T-helper 2 cell treated with Interferon-gamma antibody and Interleukin-4, amounts not matched to agents 100 ng/mL and 5 ng/mL, for 36 hours (primary cell): ENCODE results near the gene HOXA3. TPM values are rescaled to one million over a fixed set of nuclear protein-coding genes. Genes with fewer than 3 reads are reported as not detected.

Experiments used
- intact Hi-C: fragments of 100-400 bp; cut with micrococcal nuclease; formaldehyde crosslinking; loops from one replicate; pipeline ENCODE4 v1.15.1; 2023
- total RNA-seq: library from RNA; stranded (reverse); gene quantifications from 2 replicates; pipeline ENCODE4 v1.2.3, GENCODE V29; 2022

The HOXA3 gene
- total RNA-seq, 1 donor from 2014 or later: not detected

- intact Hi-C loops: loop anchor here (1.0 to 5.0 kb wide), 5 partner anchors 9 to 1297 kb away; no protein-coding TSS in a partner anchor
Measured at GRCh38 chr7:27159266-27160144, 7.1 kb upstream of the HOXA3 start.

- intact Hi-C loops: loop anchor here (2.0 kb wide), 1 partner anchor 14 kb away; no protein-coding TSS in a partner anchor
Measured at GRCh38 chr7:27158436-27159265, 6.3 kb upstream of the HOXA3 start.

- intact Hi-C loops: loop anchor here (1.0 to 2.0 kb wide), 3 partner anchors 8 to 27 kb away; partner anchors contain the start of gene HOXA11
Measured at GRCh38 chr7:27157702-27158431, 5.5 kb upstream of the HOXA3 start.

GRCh38 chr7:27156916-27157701, 4.7 kb upstream of the HOXA3 start:
- intact Hi-C loops: loop anchor here (1.0 to 2.0 kb wide), 2 partner anchors 9 to 28 kb away; partner anchors contain the start of gene HOXA11

- intact Hi-C loops: loop anchor here (2.0 kb wide), 1 partner anchor 28 kb away; the partner anchor contains the start of gene HOXA11
Measured at GRCh38 chr7:27156508-27156898, 4.1 kb upstream of the HOXA3 start, which contains the start of gene HOXA7. HOXA7 (minus strand) TSS chr7:27156675; CDS start chr7:27156545, 130 bp downstream.

GRCh38 chr7:27155816-27156507, 3.6 kb upstream of the HOXA3 start:
- intact Hi-C loops: loop anchor here (2.0 kb wide), 1 partner anchor 29 kb away; the partner anchor contains the start of gene HOXA11

- intact Hi-C loops: no loop called here
Measured at GRCh38 chr7:27154901-27155815, 2.8 kb upstream of the HOXA3 start.

- intact Hi-C loops: no loop called here
Measured at GRCh38 chr7:27154369-27154768, 2.0 kb upstream of the HOXA3 start.

- intact Hi-C loops: no loop called here
Measured at GRCh38 chr7:27153526-27153925, 1.1 kb upstream of the HOXA3 start.

- intact Hi-C loops: no loop called here
Measured at GRCh38 chr7:27152816-27153442, 546 bp upstream of the HOXA3 start.

- intact Hi-C loops: loop anchor here (2.0 kb wide), 2 partner anchors 15 to 55 kb away; no protein-coding TSS in a partner anchor
Measured at GRCh38 chr7:27151341-27151930, 947 bp downstream of the HOXA3 start.

GRCh38 chr7:27150568-27151340, 1.6 kb downstream of the HOXA3 start:
- intact Hi-C loops: loop anchor here (1.0 to 2.0 kb wide), 3 partner anchors 10 to 54 kb away; no protein-coding TSS in a partner anchor

- intact Hi-C loops: loop anchor here (1.0 to 2.0 kb wide), 3 partner anchors 10 to 53 kb away; no protein-coding TSS in a partner anchor
Measured at GRCh38 chr7:27149842-27150567, 2.4 kb downstream of the HOXA3 start.

GRCh38 chr7:27148756-27149641, 3.4 kb downstream of the HOXA3 start:
- intact Hi-C loops: no loop called here
